HG02840 (cell line): ENCODE measurements around the gene ERP44.
"Not testable (repeated sequence)": the region's sequence is repeated elsewhere in the genome, so short reads cannot be mapped to it uniquely, and the experiment has no call there.

Experiments
- ATAC-seq: cut with Tn5 transposase; IDR thresholded peaks from one replicate; pipeline ENCODE4 v1.9.1; 2021; ENCODE audit warnings: mild to moderate bottlenecking, moderate library complexity, moderate number of reproducible peaks; ENCODE audit not compliant: unreplicated experiment, low FRiP score

ERP44 gene

DNA sequence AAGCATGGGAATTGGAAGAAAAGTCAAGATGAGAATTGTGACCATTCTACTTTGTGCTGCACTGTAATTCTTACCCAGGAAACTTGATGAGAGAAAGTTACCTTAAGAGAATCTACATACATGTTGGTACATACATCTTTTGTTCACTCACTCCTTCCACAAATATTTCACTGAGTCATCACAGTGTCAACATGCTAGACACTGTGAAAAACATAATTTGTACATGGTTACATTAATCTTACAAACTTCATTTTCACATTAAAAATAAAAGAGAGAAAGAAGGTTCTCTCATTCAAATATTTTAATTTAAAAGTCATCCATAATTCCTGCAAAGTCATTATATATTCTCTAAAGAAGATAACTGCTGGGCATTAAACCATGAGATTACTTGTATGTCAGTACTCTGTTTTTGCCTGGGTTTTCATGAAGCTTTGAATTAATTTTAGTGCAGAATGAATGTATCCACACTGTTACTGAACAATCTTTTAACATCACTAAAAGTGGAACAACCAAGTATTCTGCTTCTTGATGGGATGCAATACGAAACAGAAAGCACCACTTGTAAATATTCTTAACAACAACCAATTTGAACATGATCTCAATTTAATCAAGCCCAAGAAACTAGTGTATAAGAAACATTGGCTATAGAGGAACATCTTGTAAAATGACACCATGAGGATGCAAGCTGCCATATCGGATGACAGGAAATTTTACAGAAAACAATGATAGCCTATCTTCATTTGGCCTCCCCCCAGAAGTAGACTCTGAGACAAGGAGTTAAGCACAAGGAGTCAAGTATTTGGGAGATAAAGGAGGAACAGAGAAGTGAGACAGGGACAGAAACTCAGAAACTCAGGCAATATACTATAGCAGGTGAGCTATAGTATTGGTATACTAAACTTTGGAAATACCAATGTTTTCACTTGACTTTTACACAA lies 28.4 kb downstream of the ERP44 start:
- no peak for ATAC-seq

DNA sequence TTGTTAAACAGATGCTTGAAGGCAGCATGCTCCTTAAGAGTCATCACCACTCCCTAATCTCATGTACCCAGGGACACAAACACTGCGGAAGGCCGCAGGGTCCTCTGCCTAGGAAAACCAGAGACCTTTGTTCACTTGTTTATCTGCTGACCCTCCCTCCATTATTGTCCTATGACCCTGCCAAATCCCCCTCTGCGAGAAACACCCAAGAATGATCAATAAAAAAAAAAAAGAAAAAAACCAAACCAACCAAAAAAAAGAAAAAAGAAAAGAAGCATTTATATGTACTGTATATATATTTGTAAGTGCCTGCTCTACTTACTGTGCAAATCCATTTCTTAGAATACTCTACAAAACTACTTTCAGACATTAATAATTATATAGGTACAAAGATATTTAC lies 29.7 kb downstream of the ERP44 start:
- not testable (repeated sequence) for ATAC-seq

- ATAC-seq: not testable (repeated sequence)
Measured at GRCh38 chr9:100067990-100068389, 30.8 kb downstream of the ERP44 start.

GRCh38 chr9:100066539-100066938 lies 32.3 kb downstream of the ERP44 start:
- no peak for ATAC-seq

- no peak for ATAC-seq
Measured at GRCh38 chr9:100064872-100065581, 33.8 kb downstream of the ERP44 start.

- ATAC-seq: no peak
Measured at GRCh38 chr9:100063185-100063584, 35.6 kb downstream of the ERP44 start.

- ATAC-seq: not testable (repeated sequence)
Measured at GRCh38 chr9:100062683-100063082, 36.1 kb downstream of the ERP44 start.

- ATAC-seq: peak; percentile 84
Measured at GRCh38 chr9:100058699-100059579, 39.9 kb downstream of the ERP44 start.

GRCh38 chr9:100057624-100058023 lies 41.2 kb downstream of the ERP44 start:
- no peak for ATAC-seq

- no peak for ATAC-seq
Measured at GRCh38 chr9:100056561-100056960, 42.2 kb downstream of the ERP44 start.

DNA sequence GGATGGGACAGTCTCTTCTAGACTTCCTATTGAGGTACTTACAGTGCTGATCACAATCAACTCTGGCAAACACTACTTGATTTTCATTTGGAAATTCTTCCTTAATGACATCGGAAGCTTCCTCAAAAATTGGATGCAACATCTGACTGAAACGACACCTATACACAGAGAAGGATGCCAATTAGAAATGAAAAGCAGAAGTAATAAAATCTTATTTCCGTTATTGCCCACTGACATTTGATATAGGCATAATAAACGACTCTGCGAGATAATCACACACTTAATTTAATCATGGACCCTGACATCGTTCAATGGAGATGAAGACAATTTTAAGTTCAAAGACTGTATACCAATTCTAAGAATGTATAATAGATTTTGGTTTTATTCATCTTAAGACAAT lies 46.4 kb downstream of the ERP44 start:
- ATAC-seq: no peak

GRCh38 chr9:100049551-100049950 lies 49.2 kb downstream of the ERP44 start:
- ATAC-seq: no peak

DNA sequence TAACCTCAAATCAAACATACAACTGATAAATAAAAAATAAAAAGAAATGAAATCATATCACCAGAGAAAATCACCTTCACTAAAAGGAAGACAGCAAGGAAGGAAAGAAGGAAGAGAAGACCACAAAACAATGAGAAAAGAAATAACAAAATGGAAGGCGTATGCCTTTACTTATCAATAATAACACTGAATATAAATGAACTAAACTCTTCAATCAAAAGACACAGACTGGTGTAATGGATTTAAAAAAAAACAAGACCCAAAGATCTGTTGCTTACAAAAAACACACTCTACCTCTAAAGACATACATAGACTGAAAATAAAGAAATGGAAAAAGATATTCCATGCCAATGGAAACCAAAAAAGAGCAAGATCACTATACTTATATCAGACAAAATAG lies 60.3 kb downstream of the ERP44 start:
- ATAC-seq: no peak

DNA sequence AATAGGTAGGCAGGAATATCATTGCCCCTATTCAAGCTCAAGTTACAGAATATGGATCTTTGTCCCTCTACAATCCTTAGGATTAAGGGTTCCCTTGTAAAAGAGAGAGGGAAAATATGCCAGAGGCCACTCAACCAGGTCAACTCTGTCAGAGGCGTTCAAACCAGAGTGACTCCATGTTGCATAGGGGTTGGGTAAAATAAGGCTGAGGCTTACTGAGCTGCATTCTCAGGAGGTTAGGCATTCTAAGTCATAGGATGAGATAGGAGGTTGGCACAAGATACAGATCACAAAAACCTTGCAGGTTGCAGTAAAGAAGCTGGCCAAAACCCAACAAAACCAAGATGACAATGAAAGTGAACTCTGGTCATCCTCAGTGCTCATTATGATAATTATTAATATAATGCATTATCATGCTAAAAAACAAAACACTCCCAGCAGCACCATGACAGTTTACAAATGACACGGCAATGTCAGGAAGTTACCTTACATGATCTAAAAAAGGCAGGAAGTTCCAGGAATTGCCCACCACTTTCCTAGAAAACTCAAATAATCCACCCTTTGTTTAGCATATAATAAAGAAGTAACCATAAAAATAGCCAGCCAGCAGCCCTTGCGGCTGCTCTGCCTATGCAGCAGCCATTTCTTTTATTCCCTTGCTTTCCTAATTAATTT lies 64.8 kb downstream of the ERP44 start:
- no peak for ATAC-seq

DNA sequence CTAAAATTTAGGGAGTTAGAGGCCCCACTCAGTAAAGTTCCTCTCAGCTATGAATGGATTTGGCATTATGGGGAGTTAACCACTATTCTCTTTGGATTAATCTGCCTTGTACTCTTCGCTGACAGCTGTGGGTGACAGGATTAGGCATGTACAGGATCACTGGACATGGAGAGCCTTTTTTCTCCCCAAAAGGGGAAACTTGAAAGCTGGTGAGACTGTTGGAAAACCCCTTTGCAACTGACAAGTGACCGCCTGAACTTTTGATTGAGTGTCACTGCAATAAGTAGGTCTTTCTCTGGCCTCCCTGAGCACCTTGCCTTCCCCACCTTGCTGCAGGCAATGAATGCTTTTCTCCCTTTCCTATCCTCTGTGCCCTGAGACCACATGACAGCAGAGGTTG lies 68.3 kb downstream of the ERP44 start:
- no peak for ATAC-seq

GRCh38 chr9:100029251-100029650 lies 69.5 kb downstream of the ERP44 start:
- ATAC-seq: no peak

DNA sequence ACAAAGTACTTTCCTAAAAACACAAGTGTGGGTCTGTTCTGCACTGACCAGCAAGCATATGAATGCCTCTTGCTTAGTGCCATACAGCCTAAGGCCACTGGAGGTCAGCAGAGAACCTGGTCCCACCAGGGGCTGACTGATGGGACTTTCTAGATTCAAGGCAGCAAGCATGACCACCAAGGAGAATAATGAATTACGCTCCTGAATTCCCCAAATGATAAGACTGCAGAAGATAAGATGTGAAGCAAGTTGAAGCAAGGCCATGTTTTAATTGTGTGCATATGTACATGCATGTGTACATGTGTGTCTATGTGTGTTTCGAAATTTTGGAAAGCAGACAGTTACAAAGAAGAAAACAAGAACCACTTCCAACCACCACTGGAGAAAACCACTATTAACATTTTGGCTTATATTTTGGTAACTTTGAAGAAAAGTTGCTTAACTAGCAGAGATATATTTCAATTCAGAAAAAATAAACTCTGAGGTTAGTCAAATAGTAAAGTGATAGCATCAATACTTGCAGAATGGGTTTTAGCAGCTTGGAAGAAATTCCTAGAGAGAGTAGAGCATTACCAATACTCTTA lies 70.5 kb downstream of the ERP44 start:
- ATAC-seq: peak; percentile 69

GRCh38 chr9:100027543-100027942 lies 71.3 kb downstream of the ERP44 start:
- ATAC-seq: no peak

- no peak for ATAC-seq
Measured at GRCh38 chr9:100021931-100022330, 76.9 kb downstream of the ERP44 start.
